HL-60/S4 treated with retinoic acid at 250 ng/mL for 4 days and 3 days (cell line): ENCODE measurements around the gene ODAD3.
"Not testable (repeated sequence)": the region's sequence is repeated elsewhere in the genome, so short reads cannot be mapped to it uniquely, and the experiment has no call there.

Experiments
- in situ Hi-C: fragments of 300-500 bp; cut with MboI; formaldehyde crosslinking; loops from 2 replicates; pipeline ENCODE4 v1.7.0; 2022; ENCODE audit warnings: low sequenced_read_pairs

Gene ODAD3

DNA sequence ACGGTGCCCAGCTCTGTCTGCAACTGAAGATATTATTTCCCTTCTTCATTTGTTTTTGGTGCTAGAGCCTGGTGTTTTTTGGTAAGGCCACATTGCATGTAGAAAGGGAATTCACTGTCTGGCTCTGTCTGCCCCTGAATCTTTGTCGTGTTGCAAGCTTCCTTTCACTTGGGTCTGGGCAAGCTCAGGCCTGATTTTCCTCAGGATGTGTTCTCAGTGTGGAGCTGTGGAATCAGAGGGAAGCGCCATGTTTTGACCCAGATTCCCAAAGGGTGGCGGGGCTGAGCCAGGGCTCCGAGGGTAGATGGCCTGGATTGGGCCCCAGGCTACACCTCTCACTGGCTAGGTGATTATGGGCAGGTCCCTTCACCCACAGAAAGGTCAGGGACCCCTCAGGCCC is 9.1 kb upstream of the ODAD3 start:
- in situ Hi-C loops: loop anchor here (10.0 kb wide), 1 partner anchor 149 kb away; the partner anchor contains the start of gene TSPAN16

DNA sequence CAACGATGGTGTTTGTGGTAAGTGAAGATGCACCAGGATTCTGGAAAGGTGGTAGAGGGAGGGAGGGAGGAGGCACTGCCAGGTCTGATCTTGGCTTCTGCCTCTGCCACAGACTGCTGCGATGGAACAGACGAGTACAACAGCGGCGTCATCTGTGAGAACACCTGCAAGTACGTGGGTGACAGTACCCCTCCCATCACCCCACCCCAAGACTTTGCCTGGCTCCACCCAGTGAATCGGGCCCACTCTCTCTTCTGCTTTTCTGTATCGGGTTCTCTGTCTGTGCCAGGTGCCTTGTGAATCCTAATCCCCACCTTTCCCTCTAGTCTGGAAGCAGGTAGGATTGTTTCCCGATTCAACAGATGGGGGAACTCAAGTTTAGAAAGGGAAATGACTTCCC is 3.0 kb upstream of the ODAD3 start:
- in situ Hi-C loops: no loop called here

DNA sequence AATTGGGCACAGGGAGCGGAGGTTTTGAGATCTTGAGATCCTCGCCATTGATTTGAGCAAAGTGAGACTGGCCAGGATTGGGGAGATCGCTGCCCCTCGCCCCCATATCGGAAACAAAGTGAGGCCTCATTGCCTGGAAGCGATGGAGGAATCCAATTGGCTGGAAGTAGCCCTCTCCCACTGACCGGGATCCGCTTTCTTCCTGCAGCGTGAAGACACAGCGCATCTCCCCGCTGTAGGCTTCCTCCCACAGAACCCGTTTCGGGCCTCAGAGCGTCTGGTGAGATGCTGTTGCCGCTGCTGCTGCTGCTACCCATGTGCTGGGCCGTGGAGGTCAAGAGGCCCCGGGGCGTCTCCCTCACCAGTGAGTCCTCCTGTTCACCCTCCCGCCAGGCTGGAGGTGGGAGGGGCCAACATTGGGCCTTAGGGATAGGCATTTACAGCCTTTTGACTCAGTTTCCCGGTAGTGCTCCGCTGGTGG is 952 bp upstream of the ODAD3 start:
- in situ Hi-C loops: no loop called here

DNA sequence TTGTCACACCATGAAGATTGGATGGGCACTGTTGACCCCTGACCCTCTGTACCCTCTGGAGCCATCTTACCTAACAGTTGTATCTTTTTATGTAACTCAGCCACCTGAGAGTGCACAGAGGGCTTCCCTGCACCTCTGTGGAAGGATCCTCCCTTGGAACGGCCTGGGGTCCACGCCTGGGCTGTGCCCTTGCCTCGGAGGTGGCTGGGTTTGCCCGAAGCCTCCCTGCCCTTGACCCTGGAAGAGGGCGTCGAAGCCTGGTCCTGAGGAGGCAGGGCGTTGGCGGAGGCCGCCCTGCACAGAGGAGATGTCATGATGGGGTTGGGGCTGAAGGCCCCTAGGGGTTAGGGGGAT is 241 bp downstream of the ODAD3 start:
- in situ Hi-C loops: no loop called here

DNA sequence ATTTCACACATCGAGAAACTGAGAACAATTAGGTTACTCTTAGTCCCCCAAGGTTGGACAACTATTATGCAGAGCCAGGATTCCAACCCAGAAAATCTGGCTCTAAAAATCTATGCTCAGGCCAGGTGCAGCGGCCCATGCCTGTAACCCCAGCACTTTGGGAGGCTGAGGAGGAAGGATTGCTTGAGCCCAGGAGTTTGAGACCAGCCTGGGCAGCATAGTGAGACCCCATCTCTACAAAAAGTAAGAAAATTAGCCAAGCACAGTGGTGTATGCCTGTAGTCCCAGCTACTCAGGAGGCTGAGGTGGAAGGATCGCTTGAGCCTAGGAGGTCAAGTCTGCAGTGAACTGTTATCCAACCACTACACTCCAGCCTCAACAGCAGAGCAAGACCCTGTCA is 1.4 kb downstream of the ODAD3 start:
- in situ Hi-C loops: not testable (repeated sequence)

DNA sequence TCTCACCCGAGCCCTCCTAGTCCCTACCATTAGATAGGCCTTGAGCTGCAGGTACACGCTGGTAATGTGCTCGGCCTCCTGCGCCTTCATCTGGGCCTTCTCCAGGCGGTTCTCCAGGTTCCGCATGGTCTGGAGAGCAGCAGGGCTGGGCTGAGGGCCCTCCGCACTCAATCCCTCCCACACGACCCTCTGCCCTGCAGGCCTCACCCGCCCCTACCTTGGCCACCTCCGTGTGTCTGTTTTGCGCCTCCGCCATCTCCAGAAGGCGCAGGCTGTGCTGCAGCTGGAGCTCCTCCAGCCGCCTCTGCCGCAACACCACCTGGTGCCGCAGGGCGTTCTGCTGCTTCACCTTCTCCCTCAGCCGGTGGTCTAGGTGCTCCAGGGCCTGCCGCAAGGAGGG is 8.3 kb downstream of the ODAD3 start:
- in situ Hi-C loops: no loop called here

DNA sequence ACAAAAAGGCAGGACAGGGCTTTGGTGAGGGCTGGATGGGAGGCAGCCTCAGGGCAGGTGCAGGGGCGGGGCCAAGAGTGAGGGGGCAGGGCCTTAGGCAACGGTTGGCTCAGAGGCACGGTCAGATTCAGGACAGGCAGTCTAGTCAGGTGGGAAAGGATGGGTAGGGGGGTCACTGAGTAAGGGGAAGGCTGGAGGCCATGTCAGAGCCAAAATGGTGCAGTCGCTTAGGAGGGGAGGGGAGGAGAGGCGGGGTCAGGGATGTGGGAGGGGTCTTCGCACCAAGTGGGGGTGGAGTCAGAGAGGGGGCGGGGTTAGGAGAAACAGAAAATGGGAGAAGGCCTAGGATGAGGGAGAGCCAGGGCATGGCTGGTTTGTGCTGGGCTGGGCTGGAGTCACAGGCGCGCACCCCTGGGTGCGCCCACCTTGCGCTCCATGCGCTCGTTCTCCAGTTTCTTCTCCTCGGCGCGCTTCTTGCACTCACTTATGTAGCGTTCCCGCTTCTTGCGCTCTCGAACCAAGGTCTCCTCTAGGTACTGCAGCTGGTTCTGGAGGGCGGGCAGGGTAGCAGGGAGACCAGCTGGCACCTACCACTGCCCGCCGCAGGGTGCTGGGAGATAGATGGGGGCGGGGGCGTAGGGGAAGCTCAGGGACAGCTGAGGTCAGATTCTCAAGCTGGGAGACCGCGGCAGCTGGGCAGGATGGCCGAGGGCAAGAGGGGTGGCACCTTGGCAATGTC is 9.0 kb downstream of the ODAD3 start:
- in situ Hi-C loops: no loop called here

DNA sequence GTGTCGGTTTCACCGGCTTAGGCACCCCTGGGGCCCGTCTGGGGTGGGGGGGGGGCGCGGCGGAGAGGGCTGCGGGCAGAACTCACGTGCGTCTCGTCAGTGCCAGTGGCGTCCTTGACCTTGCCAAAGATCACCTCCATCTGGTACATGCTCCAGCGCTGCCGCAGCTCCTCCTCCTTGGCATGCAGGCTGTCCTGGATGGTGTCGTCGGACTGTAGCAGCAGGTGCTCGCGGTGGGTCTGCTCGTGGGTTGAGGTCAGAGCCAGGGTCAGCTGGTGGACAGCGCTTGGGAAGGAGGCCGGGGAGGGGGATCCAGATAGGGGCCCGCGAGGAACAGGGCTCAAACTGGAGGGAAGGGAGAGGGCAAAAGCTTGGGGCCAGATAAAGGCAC is 11.1 kb downstream of the ODAD3 start:
- in situ Hi-C loops: no loop called here

DNA sequence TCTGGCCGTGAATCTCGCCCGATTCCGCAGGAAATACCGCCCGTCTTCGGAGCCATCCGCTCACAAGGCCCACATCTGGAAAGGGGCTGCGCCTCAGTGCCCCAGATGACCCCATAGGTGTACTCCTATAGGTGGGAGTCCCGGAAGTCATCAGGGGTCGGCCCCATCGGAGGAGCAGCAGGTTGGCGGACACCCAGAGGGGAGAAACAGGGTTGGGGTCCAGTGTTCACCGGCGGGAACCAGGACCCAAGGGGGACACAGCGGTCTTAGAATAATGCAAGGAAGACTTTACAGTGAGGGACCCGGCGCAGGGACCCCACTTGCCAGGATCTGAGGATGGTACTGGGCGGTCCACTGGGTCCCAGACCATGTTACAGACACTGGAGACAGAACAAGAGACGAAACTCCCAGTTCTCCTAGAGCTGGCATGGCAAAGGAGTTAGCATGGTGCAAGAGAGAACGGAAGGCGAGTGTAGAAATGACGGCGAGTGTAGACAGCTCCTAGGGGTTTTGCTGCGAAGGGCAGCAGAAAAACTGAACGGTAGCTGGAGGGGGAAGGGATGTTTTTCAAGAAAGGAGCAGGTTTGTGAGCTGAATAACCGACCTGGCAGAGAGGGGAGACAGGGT is 11.6 kb downstream of the ODAD3 start:
- in situ Hi-C loops: no loop called here

DNA sequence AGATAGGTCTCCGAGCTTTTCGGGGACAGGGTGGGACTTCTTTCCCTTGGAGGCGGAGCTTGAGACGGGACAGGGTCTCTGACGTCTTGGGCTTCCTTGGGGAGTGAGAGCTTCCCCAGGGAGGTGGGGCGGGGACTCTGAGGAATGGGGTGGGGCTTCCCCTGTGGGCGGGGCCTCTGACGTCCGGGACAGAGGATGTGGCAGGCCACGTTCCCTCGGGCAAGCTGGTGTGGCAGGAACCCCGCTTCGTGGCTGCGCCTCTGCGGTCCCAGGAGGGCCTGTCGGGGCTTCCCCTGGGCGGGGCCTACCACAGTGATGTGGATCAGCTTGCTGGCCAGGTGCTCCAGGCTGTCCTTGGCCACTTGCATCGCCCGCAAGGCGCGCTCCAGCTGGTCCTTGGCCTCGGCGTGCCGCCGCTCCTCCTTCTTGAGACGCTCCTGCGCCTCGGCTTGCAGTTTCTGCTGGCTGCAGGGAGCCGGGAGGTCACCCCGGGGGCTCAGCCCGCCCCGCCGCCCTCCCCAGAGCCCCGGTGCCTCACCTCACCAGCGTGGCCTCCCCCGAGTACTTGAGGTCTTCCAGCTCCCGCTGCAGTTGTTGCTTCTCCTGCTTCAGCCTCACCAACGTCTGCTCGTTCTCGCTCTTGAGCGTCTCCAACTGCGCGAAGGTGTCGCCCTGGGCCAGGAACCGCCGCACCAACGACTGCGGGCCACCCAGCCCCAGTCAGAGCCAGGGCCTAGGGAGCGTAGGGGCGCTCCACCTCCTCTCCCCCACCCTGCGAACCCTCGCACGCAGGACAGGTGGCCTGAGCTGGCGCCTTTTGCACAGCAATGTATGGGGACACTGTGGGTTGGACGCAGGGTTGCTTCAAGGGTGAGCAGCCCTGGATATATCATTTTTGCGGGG is 12.5 kb downstream of the ODAD3 start:
- in situ Hi-C loops: no loop called here

DNA sequence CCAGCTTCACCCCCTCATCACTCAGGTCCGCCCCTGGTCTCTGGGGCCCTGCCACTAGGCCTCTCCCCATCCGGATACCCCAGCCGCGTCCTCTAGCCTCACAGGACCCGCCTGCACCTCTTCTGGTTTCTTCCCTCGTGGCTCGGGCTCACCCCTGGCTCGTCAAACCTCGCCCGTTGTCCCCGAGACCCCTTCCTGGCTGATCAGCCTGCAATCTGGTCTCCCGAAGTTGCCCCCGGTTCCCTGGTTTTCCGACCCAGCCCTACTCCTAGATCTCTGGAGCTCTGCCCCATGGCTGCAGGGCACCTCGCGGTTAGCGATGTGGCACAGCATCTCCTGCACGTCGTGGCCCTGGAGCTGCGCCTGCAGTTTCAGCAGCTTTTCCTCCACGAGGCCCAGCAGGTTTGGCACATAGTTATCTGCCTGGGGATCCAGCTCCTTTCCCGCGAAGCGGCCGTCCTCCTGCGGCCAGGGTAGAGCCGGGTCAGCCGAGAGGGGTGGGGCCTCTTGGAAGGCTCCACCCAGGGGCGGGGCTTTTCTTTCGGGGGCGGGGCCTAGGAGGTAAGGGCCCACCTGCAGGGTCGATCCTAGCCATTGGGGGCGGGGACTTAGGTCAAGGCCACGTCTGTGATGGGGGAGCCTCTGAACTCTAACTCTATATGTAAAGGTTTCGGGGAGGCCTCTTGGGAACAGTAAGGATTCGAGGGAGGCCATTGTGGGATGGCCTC is 13.4 kb downstream of the ODAD3 start:
- in situ Hi-C loops: no loop called here

DNA sequence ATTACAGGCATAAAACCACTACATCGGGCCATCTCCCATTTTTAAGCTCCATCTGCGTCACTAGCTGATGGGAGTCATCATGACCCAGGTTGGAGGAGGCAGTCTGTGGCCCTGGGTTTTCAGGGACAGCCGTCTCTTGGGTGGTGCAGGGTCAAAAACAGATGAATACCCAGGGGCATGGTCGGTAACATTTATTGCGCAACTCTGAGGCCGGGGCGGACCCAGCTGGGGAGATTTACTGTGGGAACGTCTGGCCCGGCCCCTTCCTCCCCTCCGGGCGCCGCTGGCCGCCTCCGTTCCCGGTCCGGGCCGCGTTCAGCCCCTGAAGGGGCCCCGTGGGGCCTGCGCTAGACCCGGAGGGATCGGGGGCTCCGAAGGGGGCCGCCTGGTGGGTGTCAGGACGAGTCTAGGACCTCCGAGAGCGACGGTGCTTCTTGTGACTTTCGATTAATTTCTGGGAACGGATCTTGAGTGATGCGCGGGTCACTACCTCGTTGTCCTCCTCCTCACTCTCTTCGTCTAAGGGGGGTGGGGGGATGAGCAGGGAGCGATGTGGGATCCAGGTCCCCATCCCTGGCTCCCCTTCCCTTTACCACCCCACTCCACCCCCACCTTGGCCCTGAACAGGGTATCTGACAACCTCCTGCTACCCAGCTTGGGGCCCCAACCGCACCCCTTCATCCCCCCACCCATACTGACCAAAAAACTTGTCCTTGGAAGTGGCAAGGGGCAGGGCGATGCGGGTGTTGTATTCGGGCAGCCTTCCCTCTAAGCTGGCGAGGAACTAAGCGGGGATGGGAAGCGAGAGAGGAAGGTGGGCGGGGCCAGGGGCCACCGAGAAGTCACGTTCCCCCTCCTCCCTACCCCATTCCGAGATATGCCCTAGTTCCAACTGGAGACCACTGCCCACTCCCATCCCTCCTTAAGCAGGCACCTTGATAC is 14.2 kb downstream of the ODAD3 start:
- in situ Hi-C loops: no loop called here

DNA sequence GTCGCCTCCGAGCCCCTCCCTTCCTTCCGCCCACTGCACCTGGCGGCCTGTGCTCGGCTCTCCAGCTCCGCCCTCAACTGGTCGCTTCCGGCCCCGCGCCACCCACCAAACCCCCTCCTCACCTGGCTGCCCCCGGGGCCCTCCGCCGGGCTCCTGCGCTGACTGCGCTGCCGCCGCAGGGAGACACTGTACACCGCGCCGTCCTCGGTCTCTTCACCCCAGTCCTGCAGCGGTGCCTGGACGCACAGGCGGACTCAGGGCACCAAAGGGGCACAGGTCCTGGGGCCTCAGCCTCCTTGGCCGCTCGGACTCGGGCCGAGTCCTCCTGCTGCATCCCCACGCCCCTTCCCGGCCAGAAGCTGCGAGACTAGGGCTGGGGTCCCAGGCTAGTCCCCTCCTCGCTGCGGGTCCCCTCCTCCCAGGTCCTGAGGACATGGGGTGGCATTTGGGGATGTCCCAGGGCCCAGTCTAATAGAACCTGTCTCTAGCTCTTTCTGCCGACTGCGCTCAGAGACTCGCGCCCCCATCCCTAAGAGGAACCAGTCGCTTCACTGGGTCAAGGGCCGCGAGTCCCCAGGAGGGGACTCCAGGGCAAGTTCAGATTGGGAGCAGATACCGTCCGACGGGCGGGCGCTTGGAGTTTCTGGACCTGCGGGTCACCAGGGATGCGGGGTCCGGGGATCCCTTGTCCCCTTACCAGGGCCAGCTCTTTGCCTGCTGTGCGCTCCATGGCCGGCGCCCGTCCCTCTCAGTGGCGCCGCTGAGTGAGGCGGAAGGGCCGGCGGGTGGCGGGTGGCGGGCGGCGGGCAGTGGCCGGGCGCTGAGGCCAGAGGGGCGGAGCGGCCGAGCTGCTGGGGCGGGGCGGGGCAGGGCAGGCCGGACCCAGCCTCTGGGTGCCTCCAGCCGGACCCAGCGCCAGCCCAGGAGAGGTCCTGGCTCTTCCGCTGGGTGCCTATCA is 16.1 kb downstream of the ODAD3 start, which contains the start of gene RGL3:
Gene RGL3 (minus strand): TSS at position 766 of the 958 bp plus-strand sequence. CDS start 36 bp downstream, at position 730.
- in situ Hi-C loops: no loop called here

DNA sequence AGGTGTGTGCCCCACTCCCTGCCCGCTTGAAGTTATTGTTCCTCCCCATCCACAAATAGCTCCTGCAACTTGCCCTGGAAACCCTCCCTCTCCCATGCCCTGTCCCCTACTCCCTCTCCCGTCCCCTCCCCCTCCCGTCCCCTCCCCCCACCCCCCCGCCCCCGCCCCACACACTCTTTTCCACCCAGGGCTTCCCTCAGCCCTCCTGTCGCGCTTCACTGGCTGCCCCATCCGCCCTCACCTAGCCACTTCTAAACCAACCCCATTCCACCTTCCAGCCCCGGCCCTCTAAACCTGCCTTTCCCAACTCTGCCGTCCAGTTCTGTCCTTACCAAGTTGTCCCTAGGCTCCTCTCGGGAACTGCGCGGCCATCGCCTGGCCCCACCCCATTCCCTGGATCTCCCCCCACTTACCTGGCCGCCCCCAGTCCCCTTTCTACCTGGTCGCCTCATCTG is 16.8 kb downstream of the ODAD3 start:
- in situ Hi-C loops: no loop called here

DNA sequence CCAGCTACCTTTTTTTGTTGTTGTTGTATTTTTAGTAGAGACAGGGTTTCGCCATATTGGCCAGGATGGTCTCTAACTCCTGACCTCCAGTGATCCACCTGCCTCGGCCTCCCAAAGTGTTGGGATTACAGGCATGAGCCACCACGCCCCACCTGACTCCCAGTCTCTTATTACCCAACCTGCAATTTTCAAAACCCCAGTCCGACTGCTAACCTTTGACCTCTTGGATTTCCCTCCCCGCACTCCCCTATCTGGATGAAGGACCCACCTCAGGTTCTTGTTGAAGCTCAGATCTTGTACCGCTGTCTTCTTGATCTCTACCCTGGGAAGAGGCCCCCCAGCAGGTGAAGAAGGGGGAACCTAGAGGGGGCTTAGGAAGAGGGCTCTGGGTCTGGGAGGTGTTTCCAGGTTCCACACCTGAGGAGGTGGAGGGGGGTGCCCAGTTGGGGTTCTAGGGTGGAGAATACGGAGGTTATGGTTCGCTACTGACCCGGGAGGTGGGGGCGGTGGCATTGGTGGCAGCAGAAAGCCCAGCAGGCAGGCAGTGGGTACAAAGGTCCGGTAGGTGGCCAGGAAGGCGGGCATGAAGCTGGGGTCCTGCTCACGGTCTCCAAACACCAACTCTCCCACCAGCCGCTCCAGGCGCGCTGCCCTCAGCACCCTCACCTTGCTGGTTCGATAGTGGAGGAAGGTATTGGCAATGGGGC is 18.4 kb downstream of the ODAD3 start:
- in situ Hi-C loops: no loop called here

DNA sequence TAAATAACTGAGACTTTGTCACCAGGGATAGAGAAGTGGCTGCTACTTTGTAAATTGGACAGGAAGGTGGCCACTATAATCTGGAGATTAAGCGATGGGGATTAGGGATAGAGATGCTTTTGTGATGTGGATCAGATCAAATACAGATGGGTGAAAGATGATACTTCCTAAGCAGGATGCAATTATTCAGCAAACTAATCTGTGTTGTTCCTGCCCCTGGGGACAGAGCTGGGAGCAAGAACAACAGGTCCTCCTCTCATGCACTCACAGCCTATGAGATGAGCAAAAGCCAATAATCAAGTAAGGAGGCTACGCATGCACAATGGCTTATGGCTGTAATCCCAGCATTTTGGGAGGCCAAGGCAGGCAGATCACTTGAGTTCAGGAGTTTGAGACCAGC is 20.4 kb downstream of the ODAD3 start:
- in situ Hi-C loops: no loop called here

DNA sequence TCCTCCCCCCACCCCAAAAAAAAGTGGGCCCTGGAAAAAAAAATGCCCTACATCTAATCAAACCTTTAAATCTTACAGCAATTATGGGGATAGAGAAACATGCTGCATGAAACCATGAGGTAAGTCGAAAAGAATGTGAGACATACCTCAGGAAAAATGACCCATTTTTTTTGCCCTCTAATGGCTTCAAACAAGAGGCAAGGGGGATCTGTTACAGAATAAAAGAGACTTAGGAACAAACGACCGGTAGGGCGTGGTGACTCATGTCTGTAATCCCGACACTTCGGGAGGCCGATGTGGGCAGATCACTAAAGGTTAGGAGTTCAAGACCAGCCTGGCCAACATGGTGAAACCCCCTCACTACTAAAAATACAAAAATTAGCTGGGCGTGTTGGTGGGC is 24.2 kb downstream of the ODAD3 start:
- in situ Hi-C loops: no loop called here

DNA sequence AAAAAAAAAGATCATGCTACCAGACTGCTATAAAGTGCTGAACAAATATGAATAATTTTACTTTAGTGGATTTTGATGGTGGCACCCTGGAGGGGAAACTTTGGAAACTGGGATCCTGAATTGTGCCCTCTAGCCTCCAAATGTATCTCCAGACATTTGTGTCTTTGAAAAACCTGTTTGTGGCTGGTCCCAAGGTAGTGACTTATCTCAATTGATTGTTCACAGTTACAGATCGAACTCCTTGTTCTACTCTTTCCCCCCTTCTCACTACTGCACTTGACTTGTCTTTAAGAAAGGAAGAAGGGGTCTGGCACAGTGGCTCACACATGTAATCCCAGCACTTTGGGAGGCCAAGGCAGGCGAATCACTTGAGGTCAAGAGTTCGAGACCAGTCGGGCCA is 26.3 kb downstream of the ODAD3 start:
- in situ Hi-C loops: no loop called here
